GM12891 (cell line): ENCODE data around the gene PLEKHH1.

Experiments
- POLR2A ChIP-seq: IDR thresholded peaks from 2 replicates; pipeline ENCODE4 v1.6.1; 2011; ENCODE audit warnings: low read depth, low read length, control low read depth
- POLR2AphosphoS5 ChIP-seq: IDR thresholded peaks from 2 replicates; pipeline ENCODE4 v1.6.1; 2011; ENCODE audit warnings: low read depth, low read length, control low read depth
- SPI1 ChIP-seq: IDR thresholded peaks from 2 replicates; pipeline ENCODE4 v1.6.1; 2011; ENCODE audit warnings: low read depth, low read length, control low read depth
- TAF1 ChIP-seq: IDR thresholded peaks from 2 replicates; pipeline ENCODE4 v1.6.1; 2011; ENCODE audit warnings: low read depth, low read length, control low read depth

DNA sequence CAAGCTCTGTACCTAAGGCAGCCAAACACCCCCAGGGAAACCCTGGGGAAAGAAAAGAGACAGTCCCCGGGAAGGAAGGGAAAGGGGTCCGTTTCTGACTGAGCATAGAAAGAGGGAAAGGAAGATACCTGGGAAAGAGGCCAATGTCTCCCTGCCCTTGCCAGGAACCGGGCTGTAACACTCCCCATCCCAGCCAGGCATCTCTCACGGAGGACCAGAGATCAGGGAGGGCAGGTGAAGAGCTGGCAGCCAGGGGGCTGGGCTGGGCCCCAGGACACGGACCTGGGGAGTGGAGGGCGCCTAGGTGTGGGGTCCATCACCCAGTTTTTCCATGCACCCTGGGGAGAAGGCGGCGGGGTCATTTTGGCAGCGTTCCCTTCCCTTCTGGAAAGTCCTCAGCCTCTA, 18.9 kb upstream of the PLEKHH1 start:
- TF ChIP-seq POLR2AphosphoS5 = no peak
- TF ChIP-seq POLR2A = no peak
- no peak for TF ChIP-seq TAF1
- TF ChIP-seq SPI1 = no peak
